Measurements from ENCODE around the gene CTDP1.

CTDP1 gene

GRCh38 chr18:79640064-79640672 is 39.4 kb upstream of the CTDP1 start:
- no peak overlapping the region for H3K4me3 ChIP-seq (ENCODE audit: low read length)
- TF ChIP-seq ZNF274 (IDR thresholded peaks at IDR 0.05; ENCODE audit: low read depth, low read length): no peak

GRCh38 chr18:79640875-79641274 is 38.7 kb upstream of the CTDP1 start:
- TF ChIP-seq ZNF274 (IDR thresholded peaks at IDR 0.05; ENCODE audit: low read depth, low read length): no peak
- H3K4me3 ChIP-seq (ENCODE audit: low read length): no peak overlapping the region

GRCh38 chr18:79641722-79642497 is 37.7 kb upstream of the CTDP1 start:
- no peak overlapping the region for H3K4me3 ChIP-seq (ENCODE audit: low read length)
- TF ChIP-seq ZNF274 (IDR thresholded peaks at IDR 0.05; ENCODE audit: low read depth, low read length): no peak

- TF ChIP-seq ZNF274 (IDR thresholded peaks at IDR 0.05; ENCODE audit: low read depth, low read length): no peak
- no peak overlapping the region for H3K4me3 ChIP-seq (ENCODE audit: low read length)
Observed at GRCh38 chr18:79642626-79643025, 37.0 kb upstream of the CTDP1 start.

GRCh38 chr18:79643054-79643984 is 36.3 kb upstream of the CTDP1 start:
- no peak overlapping the region for H3K4me3 ChIP-seq (ENCODE audit: low read length)

GRCh38 chr18:79644006-79644665 is 35.5 kb upstream of the CTDP1 start:
- H3K4me3 ChIP-seq (ENCODE audit: low read length): no peak overlapping the region

More at GRCh38 chr18:79643054-79643984, 36.3 kb upstream of the CTDP1 start:
- no peak for TF ChIP-seq ZNF274 (IDR thresholded peaks at IDR 0.05; ENCODE audit: low read depth, low read length)

GRCh38 chr18:79644666-79645057 is 34.9 kb upstream of the CTDP1 start:
- H3K4me3 ChIP-seq (ENCODE audit: low read length): no peak overlapping the region
- TF ChIP-seq ZNF274 (IDR thresholded peaks at IDR 0.05; ENCODE audit: low read depth, low read length): no peak

More at GRCh38 chr18:79644006-79644665, 35.5 kb upstream of the CTDP1 start:
- no peak for TF ChIP-seq ZNF274 (IDR thresholded peaks at IDR 0.05; ENCODE audit: low read depth, low read length)

GRCh38 chr18:79645291-79645983 is 34.2 kb upstream of the CTDP1 start:
- H3K4me3 ChIP-seq (ENCODE audit: low read length): no peak overlapping the region
- TF ChIP-seq ZNF274 (IDR thresholded peaks at IDR 0.05; ENCODE audit: low read depth, low read length): no peak

GRCh38 chr18:79647307-79647706 is 32.3 kb upstream of the CTDP1 start:
- no peak overlapping the region for H3K4me3 ChIP-seq (ENCODE audit: low read length)
- no peak for TF ChIP-seq ZNF274 (IDR thresholded peaks at IDR 0.05; ENCODE audit: low read depth, low read length)

GRCh38 chr18:79650959-79651358 is 28.6 kb upstream of the CTDP1 start:
- no peak overlapping the region for H3K4me3 ChIP-seq (ENCODE audit: low read length)
- no peak for TF ChIP-seq ZNF274 (IDR thresholded peaks at IDR 0.05; ENCODE audit: low read depth, low read length)

- TF ChIP-seq ZNF274 (IDR thresholded peaks at IDR 0.05; ENCODE audit: low read depth, low read length): no peak
- no peak overlapping the region for H3K4me3 ChIP-seq (ENCODE audit: low read length)
Observed at GRCh38 chr18:79657342-79657996, 22.1 kb upstream of the CTDP1 start.

GRCh38 chr18:79658366-79658765 is 21.2 kb upstream of the CTDP1 start:
- TF ChIP-seq ZNF274 (IDR thresholded peaks at IDR 0.05; ENCODE audit: low read depth, low read length): no peak
- H3K4me3 ChIP-seq (ENCODE audit: low read length): no peak overlapping the region

- no peak for TF ChIP-seq ZNF274 (IDR thresholded peaks at IDR 0.05; ENCODE audit: low read depth, low read length)
- no peak overlapping the region for H3K4me3 ChIP-seq (ENCODE audit: low read length)
Observed at GRCh38 chr18:79659733-79660132, 19.9 kb upstream of the CTDP1 start.

All from GM08714 (cell line).